GM21528 (cell line): ENCODE results near the gene LALBA.
"Not testable (repeated sequence)": the region's sequence is repeated elsewhere in the genome, so short reads cannot be mapped to it uniquely, and the experiment has no call there.

ENCODE experiments used
- ATAC-seq: cut with Tn5 transposase; IDR thresholded peaks from one replicate; pipeline ENCODE4 v1.9.1; 2021; ENCODE audit warnings: mild to moderate bottlenecking, moderate library complexity; ENCODE audit not compliant: unreplicated experiment, low FRiP score

LALBA gene

DNA sequence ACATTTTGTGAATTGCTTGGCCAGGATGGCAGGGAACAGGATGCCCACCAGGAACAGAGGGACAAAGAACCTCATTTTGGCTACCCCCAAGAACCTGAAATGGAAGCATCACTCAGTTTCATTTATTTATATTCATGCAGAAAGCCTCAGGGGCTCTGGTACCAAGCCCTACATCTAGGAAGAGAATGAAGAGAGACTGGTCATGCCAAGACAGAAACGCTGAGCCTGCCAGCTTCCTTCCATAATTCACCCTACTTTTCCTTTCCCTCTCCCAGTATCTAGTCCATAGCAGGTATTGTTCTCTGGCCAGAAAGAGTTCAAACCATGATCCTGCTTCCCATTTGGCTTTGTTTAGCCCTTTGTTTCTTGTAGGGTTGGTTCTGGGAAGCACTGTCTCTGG lies at the start of gene LALBA:
Gene LALBA (minus strand): TSS at position 101 of the 400 bp plus-strand sequence. CDS start 26 bp downstream, at position 75.
- no peak for ATAC-seq

DNA sequence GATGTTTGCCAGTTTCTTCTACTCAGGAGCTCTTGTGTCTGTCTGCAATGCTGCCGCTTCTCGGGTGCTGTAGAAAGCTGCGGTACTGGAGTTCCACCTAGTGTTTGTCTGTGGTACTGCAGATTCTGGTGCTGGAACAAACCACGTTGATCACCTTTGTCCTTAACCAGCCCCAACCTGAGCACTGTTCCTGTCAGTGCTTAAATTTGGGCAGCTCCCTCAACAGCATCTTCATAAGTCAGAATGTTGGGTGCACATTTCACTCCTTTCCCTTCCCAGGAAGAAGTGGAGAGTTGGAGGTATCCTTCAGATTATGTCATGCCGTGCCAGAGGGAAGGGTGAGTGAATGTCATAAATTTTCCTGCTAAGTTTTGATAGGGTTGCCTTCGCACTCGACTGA lies 48.7 kb upstream of the LALBA start:
- no peak for ATAC-seq

DNA sequence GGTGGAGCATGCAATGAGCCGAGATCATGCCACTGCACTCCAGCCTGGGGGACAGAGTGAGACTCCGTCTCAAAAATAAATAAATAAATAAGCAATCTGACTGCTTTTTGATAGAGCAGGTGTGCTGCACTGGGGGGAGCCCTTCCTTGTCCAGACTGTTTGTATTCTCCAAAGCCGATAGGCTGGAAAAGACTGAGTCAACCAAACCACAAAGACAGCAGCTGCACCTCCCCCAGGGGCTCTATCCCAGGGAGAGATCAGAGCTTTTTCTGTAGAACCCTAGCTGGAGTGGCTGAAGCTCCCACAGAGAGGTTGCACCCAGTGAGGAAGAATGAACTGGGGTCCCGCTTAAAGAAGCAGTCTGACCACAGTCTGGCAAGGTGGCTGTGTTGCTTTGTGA lies 45.8 kb upstream of the LALBA start:
- no peak for ATAC-seq

DNA sequence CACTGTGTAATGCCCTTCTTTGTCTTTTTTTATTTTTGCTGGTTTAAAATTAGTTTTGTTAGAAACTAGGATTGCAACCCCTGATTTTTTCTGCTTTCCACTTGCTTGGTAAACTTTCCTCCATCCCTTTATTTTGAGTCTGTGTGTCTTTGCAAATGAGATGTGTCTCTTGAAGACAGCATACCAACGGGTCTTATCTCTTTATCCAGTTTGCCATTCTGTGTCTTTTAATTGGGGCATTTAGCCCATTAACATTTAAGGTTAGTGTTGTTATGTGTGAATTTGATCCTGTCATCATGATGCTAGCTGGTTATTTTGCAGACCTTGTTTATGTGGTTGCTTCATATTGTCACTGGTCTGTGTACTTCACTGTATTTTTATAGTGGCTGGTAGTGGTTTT lies 43.5 kb upstream of the LALBA start:
- no peak for ATAC-seq

DNA sequence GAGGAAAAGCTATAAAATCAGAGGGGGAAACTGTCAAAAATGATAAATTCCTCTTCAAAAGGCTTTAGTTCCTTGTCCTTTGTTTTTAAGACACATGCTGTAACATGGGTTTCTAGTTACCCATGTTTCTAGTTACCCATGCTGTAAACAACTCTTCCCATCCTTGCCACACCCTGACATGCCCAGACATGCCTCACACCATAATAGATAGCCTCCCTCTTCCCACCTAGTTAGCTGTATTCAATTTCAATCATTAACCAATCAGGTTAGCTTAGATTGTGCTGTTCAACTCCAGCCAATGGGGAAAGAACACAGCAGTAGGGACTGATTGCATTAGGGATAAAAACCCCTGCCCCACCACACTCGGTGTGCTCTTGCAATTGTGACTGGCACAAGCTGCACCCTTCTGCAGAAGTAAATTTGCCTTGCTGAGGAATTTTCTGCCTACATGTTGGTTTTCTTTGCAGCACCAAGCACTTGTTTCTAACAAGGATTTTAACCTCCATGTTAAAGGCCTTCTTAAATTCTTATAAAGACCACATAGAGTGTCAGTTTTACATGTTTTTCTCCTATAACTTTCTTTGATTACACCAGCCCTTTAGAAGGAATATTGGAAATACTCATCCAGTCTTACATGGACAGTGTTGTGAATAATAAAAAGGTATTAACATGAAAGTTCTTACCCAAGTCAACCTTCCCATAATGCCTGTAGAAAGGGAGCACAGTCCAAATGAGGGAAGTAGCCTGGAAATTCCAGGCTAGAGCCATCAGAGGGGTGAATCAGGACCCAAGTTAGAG lies 32.5 kb upstream of the LALBA start:
- no peak for ATAC-seq

DNA sequence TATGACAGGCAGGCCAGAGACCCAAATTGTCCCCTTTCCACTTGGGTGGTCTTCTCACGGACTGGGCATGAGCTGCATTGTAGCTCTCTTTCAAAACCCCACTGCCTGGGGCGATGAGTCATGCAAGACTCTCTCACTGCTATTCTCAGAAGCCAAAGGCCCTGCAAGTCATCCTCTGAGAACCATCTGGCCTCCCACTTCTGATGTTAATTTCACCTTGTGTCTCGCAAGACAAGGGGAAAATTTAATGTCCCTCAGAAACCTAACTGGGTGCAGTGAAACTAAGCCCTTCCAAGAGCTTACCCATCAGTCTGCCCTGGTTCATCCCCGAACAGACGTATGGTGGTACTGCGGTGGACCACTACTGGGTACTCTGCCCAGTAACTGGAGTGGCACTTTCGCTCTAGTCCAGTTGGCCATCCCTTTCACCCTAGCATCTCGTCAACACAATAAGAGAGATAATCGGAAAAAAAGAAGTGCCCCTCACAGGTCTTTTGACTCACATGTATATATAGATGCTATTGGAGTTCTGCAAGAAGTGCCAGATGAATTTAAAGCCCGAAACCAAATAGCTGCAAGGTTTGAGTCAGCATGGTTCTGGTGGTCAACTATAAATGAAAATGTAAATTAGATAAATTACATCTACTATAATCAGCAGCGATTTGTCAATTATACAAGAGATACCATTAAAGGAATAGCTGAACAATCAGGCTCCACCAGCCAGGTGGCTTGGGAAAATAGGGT lies 31.3 kb upstream of the LALBA start:
- ATAC-seq, result no peak

DNA sequence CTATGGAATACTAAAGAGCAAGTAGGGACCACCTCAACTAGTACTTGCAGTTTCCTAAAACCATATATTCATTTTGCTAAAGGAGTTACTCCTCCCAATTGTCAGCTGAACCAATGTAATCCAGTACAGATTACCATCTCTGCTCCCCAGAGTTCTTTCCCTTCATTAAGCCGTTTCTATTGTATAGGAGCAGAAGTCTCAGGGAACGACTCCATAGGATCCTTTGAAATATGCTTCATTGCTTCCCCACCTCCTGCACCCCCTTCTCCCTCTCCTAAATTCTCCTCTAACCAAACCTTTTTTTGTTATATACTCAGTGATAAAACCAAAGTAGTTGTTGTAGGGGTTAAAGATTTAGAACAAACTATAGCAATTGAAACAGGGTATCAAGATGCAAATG lies 30.7 kb upstream of the LALBA start:
- no peak for ATAC-seq

DNA sequence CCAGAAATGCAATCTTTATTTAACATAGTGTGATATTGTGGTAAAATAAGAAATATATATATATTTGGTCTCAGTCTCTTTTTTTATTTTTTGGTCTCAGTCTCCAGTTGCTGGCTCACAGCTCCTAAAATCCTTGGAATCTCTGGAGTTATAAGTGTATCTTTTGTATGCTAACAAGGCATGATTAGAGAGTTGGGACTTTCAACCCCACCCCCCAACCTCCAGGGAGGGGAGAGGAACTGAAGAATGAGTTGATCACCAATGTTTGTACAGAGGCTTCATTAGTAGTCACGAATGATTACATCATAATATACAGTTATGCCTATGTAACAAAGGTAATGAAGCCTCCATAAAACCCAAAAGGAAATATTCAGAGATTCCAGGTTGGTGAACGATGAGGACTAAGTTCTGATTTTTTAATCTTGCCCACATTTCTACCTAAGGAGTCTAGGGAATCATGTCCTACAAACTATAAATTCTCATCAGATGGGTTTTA lies 22.8 kb upstream of the LALBA start:
- no peak for ATAC-seq

DNA sequence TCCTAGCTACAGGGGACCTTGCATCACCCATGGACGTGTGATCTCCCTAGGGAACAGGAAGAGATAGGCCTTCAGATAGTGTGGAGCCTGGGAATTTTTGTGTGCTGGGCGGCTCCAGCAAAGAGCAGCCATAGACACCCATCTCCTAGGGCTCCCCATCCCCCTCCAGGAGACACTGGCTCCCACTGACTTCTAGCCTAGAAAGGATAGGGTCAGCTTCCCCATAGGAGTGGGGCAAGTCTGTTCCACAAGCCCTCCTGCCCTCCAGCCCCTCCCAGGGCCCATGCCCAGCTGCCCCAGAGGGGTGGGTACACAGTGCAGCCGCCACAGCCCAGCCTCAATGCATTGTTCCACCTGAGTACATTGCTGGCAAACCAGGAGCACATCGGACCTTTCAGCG lies 16.5 kb upstream of the LALBA start:
- no peak for ATAC-seq

DNA sequence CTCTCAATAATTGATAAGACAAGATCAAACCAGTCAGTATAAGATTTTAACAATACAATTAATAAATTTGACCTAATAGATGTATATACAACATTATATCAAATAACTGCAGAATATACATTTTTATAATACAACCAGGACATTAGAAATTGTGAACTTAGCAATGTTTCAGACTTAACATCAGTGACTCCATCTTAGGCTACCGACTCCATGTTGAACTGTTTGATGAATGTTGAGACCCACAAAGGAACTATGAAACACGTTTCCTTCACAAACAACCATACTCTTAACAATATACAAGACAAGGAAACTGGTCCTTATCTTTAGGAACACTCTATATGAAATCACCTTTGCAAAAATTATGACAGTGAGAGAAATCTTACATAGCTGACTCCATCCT lies 13.9 kb upstream of the LALBA start:
- no peak for ATAC-seq

DNA sequence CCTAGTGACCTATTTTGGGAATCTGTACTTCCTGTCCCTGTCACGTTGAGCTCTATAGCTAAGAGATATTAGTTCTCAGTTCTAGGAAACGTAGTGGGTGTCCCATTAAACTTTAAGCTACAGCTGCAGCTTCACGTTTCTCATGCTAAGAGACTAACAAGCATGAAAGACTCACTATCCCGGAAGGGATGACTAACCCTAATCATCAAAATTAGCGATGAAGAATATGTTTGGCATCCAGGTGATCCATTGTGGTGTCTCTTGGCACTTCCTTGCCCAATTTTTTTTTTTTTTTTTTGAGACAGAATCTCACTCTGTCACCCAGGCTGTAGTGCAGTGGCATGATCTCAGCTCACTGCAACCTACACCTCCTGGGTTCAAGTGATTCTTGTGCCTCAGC lies 11.0 kb upstream of the LALBA start:
- ATAC-seq, result no peak

DNA sequence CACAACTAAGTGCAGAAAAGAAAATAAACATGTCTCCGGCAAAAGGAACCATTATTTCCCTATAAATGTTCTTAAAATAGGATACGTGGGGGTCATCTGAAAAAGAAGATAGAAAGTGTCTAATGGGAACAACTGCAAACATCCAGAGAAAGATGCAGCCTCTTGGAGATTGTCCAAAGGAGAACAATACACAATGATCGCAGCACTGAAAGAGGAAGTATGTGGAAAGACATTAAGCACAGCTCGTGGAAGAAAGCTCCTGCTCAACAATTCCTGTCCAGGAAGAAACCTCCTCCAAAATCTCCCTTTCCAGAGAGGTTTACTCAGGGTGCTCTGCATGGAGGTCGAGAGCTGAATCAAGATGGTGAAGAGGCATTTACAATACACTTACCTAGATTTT lies 2.5 kb upstream of the LALBA start:
- no peak for ATAC-seq

DNA sequence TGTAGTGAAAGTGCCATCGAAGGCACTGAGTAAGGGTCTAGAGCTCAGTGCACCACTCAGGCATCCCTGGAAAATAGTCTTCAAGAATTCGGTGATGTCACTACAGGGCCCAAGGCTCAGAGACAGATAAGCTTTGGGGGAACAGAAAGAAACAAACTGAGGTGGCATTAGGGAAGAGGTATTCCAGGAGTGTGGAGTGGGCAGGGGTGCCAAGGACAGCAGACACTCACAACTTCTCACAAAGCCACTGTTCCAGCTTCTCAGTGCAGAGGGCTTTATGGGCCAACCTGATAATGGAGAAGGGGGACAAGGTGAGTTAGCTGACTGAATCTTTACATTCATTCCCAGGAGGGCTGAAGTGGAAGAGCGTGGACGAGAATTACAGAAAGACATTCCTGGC lies 2.1 kb downstream of the LALBA start:
- ATAC-seq, result no peak

DNA sequence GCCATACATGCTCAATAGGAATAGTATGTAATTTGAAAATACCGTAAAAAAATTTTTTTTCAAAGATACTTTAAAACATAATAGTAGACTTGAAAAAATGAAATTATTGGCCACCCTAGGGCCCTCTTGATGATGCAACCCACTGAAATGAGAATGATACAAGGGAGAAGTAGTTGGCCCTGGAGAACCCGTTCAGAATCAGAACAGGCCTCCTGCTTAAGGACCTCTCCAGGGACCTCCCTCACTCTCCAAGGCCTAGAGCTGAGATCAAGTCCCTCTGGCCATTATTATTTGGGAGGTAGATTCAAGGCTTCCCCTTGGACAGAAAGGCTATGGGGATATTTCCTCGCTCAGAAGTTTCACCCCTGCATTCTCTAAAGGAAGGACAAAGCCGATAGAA lies 11.9 kb downstream of the LALBA start:
- ATAC-seq, result no peak

DNA sequence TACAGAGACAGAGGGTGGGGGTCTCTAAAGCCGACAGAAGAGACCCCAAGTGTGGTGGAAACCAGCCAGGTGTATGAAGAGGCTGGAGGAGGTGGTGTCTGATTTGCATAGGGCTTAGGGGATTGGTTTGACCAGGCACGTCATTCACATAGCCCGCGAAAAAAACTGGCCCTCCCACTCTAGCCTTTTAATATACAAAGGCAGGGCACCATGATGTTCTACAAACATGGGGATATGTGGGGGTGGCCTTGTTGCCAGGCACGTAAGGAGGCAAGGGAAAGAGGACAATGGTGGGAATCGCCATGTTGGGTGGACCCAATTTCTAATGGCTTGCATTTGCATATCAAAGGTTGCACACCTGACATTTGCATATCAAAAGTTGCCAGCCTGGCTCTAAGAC lies 13.2 kb downstream of the LALBA start:
- no peak for ATAC-seq

DNA sequence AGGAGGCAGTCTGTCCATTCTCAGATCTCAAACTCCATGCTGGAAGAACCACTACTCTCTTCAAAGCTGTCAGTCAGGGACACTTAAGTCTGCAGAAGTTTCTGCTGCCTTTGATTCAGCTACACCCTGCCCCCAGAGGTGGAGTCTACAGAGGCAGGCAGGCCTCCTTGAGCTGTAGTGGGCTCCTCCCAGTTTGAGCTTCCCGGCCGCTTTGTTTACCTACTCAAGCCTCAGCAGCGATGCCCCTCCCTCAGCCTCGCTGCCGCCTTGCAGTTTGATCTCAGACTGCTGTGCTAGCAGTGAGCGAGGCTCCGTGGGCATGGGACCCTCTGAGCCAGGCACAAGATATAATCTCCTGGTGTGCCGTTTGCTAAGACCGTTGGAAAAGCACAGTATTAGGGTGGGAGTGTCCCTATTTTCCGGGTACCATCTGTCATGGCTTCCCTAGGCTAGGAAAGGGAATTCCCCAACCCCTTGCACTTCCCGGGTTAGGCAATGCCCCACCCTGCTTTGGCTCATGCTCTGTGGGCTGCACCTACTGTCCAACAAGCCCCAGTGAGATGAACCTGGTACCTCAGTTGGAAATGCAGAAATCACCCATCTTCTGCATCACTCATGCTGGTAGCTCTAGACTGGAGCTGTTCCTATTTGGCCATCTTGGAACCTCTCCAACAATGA lies 16.0 kb downstream of the LALBA start:
- ATAC-seq, result not testable (repeated sequence)

DNA sequence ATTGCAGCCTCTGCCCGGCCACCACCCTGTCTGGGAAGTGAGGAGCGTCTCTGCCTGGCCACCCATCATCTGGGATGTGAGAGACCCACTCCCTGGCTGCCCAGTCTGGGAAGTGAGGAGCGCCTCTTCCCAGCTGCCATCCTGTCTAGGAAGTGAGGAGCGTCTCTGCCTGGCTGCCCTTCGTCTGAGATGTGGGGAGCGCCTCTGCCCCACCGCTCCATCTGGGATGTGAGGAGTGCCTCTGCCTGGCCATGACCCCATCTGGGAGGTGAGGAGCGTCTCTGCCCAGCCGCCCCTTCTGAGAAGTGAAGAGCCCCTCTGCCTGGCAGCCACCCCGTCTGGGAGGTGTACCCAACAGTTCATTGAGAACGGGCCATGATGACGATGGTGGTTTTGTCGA lies 18.2 kb downstream of the LALBA start:
- not testable (repeated sequence) for ATAC-seq

DNA sequence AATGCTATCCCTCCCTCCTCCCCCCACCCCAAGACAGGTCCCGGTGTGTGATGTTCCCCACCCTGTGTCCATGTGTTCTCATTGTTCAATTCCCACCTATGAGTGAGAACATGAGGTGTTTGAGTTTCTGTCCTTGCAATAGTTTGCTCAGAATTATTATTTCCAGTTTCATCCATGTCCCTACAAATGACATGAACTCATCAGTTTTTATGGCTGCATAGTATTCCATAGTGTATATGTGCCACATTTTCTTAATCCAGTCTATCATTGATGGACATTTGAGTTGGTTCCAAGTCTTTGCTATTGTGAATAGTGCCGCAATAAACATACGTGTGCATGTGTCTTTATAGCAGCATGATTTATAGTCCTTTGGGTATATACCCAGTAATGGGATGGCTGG lies 22.8 kb downstream of the LALBA start:
- ATAC-seq, result not testable (repeated sequence)

DNA sequence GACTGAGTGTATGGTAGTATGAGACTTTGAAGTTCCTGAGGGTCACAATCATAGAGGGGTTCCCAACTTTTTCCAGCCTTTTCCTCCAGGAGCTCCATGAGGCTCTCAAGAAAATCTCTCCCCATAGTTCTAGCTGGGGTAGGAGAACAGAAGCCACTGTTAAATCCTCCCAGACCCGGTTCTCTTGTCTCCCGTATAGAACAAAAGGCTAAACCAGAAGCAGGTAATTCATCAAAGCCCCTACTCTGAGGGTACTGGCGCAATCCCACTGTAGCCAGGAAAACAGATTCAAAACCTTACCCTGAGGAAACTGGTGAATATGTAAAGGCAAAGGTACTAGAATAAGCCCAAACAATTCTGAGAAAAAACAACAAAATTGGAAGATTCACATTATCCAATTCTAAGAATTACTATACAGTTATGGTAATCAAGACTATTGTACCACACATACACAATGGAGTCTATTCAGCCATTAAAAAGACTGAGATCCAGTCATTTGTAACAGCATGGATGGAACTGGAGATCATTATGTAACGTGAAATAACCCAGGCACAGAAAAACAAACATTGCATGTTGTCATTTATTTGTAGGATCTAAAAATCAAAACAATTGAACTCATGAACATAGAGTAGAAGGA lies 23.9 kb downstream of the LALBA start:
- ATAC-seq, result no peak

DNA sequence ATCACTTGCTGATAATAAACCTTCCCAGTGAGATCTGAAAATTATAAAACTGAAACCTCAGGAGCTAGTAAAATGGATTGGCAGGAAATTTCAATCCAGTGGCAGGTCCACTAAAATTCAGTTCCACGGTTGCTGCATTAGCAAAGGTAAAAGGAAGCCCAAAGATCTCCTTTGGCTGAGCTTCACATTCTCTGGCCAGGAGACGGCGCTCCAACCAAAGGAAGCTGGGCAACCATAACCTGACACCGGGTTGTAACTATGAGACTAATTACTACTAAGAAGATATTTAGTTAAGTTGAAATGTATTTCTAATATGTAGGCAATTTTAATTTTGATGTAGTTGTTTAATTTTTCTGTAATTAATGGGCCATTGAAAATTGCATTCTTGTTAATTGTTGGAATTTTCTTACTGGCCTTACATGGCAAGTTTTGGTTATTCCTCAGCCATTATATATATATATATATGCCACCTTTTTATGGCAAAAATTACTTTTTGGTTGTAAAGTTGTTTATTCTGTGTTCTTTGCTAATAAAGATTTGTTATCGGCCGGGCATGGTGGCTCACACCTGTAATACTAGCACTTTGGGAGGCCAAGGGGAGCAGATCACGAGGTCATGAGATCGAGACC lies 27.4 kb downstream of the LALBA start:
- no peak for ATAC-seq
